Stomach (tissue), 9 donors: ENCODE data around the gene CERK. TPM values are rescaled to one million over a fixed set of nuclear protein-coding genes. Genes with fewer than 3 reads are reported as not detected.

Source experiments
- DNase-seq, 2 donors: peaks; one replicate each; pipeline versions ENCODE4 v3.0.0 to v3.0.0-alpha.2; 2013 to 2019
- H3K27ac ChIP-seq, 5 donors: fragments of 200-600 bp in 4 of 5; sonication (generic) in 4 of 5; one replicate each; pipeline ENCODE4 v1.5.1; 2013 to 2019; ENCODE audit warnings: mild to moderate bottlenecking in 1 of 5, moderate library complexity in 1 of 5
- H3K27me3 ChIP-seq, 3 donors: fragments of 200-600 bp; sonication (generic); one replicate each; pipeline ENCODE4 v1.5.1; 2017 to 2019; ENCODE audit warnings: mixed run types in 1 of 3
- H3K36me3 ChIP-seq, 4 donors: fragments of 200-600 bp; sonication (generic); 1 replicate in 3 of 4; 2 replicates in 1 of 4; pipeline ENCODE4 v1.5.1; 2016 to 2019
- H3K4me1 ChIP-seq, 4 donors: fragments of 200-600 bp; sonication (generic); one replicate each; pipeline ENCODE4 v1.5.1; 2016 to 2019
- H3K4me3 ChIP-seq, 4 donors: fragments of 200-600 bp; sonication (generic) in 3 of 4; one replicate each; pipeline ENCODE4 v1.5.1; 2016 to 2019; ENCODE audit warnings: mild to moderate bottlenecking in 1 of 4
- H3K9me3 ChIP-seq, 4 donors: fragments of 200-600 bp; sonication (generic); one replicate each; pipeline ENCODE4 v1.5.1; 2016 to 2019
- EP300 ChIP-seq: sonication (generic); formaldehyde crosslinking; IDR thresholded peaks from one replicate; pipeline ENCODE4 v1.6.1; 2017; ENCODE audit warnings: antibody characterized with exemption
- POLR2A ChIP-seq, 4 donors: fragments of 450-650 bp; IDR thresholded peaks; one replicate each; pipeline ENCODE4 v1.6.1; 2016; ENCODE audit warnings: antibody characterized with exemption in 4 of 4, control low read depth in 2 of 4, mild to moderate bottlenecking in 1 of 4, moderate library complexity in 1 of 4
- POLR2AphosphoS5 ChIP-seq, 3 donors: sonication (generic); formaldehyde crosslinking; IDR thresholded peaks; one replicate each; pipeline ENCODE4 v1.6.1; 2016; ENCODE audit warnings: antibody characterized with exemption in 3 of 3
- WGBS, 5 donors: extraction: QIAGEN DNeasy Blood & Tissue Kit in 3 of 5; methylation state at CpG; one replicate each; pipeline versions ENCODE4 v1.1.5 to v1.1.7; 2013 to 2018; 5-methylcytosine and 5-hydroxymethylcytosine counted together
- intact Hi-C: fragments of 100-400 bp; cut with DNase I; formaldehyde crosslinking; loops from one replicate; pipeline ENCODE4 v1.15.1; 2023; ENCODE audit warnings: low total_unique reads
- polyA plus RNA-seq, 3 donors: library from polyadenylated mRNA; stranded (reverse); fragments of 200-250 nt; gene quantifications; one replicate each; pipeline ENCODE4 v1.2.3, GENCODE V29; 2013
- total RNA-seq, 5 donors: library from RNA; depleted of rRNA; stranded (reverse); fragments of >200 nt; gene quantifications; one replicate each; pipeline versions ENCODE4 v1.1.0 to v1.2.3, GENCODE V29; 2014 to 2016
- TF ChIP-seq, protein P1 (sequence below), 7 experiments: fragments of 450-650 bp in 4 of 7; fragments of 200-600 bp in 3 of 7; sonication (generic) in 3 of 7; IDR thresholded peaks; one replicate each; pipeline ENCODE4 v1.5.1; 2016 to 2019; ENCODE audit warnings: antibody characterized with exemption in 7 of 7, control low read depth in 2 of 7, mild to moderate bottlenecking in 1 of 7
- donor health status: healthy with polysubstance abuse.
- donor health status: Bipolar disorder and iron deficiency.
- donor health status: healthy.

The CERK gene
- total and polyA plus RNA-seq, 8 donors = 12.5 to 59.4 (median 31.5) TPM

DNA sequence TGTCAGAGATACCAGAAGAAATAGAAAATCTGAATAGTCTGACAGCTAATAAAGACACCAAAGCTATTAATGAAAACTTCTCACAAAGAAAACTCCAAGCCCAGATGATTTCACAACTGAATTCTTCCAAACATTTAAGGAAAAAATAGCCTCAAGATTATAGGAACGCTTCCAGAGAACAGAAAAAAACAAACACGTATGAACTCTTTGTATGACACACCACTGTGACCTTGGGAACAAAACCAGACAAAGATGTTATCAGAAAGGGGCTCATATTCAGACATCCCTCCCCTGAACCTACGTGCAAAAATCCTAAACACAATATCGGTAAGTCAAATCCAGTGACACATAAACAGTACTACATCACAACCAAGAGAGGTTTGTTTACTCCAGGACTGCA lies 23.5 kb downstream of the CERK start:
- H3K27ac ChIP-seq = no peak overlapping the region
- H3K27me3 ChIP-seq = no peaks in the 10 kb centered on the region
- H3K9me3 ChIP-seq = no peaks in the 10 kb centered on the region
- DNase-seq = no peak
- H3K4me1 ChIP-seq = peaks cover 0 to 20% (median 7%) of the 10 kb centered on the region in 4 donors
- no peak for TF ChIP-seq EP300
- no peak for TF ChIP-seq POLR2AphosphoS5 (IDR thresholded peaks at IDR 0.05)
- TF ChIP-seq, protein P1, sequence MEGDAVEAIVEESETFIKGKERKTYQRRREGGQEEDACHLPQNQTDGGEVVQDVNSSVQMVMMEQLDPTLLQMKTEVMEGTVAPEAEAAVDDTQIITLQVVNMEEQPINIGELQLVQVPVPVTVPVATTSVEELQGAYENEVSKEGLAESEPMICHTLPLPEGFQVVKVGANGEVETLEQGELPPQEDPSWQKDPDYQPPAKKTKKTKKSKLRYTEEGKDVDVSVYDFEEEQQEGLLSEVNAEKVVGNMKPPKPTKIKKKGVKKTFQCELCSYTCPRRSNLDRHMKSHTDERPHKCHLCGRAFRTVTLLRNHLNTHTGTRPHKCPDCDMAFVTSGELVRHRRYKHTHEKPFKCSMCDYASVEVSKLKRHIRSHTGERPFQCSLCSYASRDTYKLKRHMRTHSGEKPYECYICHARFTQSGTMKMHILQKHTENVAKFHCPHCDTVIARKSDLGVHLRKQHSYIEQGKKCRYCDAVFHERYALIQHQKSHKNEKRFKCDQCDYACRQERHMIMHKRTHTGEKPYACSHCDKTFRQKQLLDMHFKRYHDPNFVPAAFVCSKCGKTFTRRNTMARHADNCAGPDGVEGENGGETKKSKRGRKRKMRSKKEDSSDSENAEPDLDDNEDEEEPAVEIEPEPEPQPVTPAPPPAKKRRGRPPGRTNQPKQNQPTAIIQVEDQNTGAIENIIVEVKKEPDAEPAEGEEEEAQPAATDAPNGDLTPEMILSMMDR (IDR thresholded peaks at IDR 0.05) = no peak
- TF ChIP-seq POLR2A (IDR thresholded peaks at IDR 0.05) = no peak
- 48 to 58% (median 55%) methylated on average over 4 of the region's 4 CpGs for WGBS, 5 donors
- no peak overlapping the region for H3K4me3 ChIP-seq
- peaks cover 46 to 85% (median 79%) of the 10 kb centered on the region in 4 donors for H3K36me3 ChIP-seq
- intact Hi-C loops = no loop called here

DNA sequence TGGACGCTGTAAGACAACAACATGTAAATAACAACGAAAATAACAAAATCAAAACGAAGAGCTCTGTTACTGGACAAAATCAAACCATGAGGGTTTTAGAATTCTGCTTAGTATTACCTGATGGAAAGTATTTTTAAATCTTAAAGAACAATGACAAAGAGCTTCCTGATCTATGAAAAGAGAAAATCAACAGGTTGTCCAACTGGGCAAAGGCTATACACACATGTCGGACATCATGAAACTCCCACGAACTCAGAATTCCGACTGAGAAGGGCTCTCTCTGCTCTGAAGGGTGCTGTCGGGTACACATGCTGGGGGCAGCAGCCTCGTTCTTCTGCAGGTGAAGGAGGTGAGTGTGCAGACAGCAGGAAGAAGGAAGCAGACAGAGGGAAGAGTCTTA lies 25.8 kb downstream of the CERK start:
- intact Hi-C loops = no loop called here
- Histone ChIP-seq H3K4me1 (peaks cover 10 to 41% (median 22%) of the 10 kb centered on the region in 4 donors), H3K27ac (no peak overlapping the region), H3K4me3 (no peak overlapping the region), H3K36me3 (peaks cover 51 to 85% (median 79%) of the 10 kb centered on the region in 4 donors), H3K9me3 (no peaks in the 10 kb centered on the region), H3K27me3 (no peaks in the 10 kb centered on the region)
- TF ChIP-seq EP300 = no peak
- TF ChIP-seq POLR2A (IDR thresholded peaks at IDR 0.05) = no peak
- TF ChIP-seq POLR2AphosphoS5 (IDR thresholded peaks at IDR 0.05) = no peak
- TF ChIP-seq, protein P1 (IDR thresholded peaks at IDR 0.05) = no peak
- 90 to 95% (median 93%) methylated on average over 8 of the region's 8 CpGs for WGBS, 5 donors
- DNase-seq = no peak

DNA sequence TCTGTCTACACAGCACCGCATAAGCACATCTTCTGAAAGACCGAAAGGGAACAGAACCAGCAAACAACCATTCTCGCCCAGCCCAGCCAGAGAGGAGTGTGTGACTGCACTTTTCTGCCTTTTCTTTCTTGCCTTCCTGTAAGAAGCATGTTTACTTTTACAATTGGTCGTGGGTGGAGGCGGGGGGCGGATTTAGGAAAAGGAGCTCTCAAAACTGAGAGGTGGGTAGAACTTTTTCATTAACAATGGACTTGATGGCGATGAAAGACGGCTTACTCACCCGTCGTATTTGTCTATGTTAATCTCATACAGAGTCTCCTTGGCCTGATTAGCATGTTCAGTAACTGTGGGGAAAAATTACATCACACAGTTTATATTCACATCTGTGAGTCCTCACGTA lies 27.2 kb downstream of the CERK start:
- DNase-seq = no peak
- Histone ChIP-seq H3K9me3 (no peaks in the 10 kb centered on the region), H3K4me1 (peaks cover 12 to 54% (median 35%) of the 10 kb centered on the region in 4 donors), H3K4me3 (no peak overlapping the region), H3K27me3 (no peaks in the 10 kb centered on the region), H3K36me3 (peaks cover 59 to 85% (median 80%) of the 10 kb centered on the region in 4 donors), H3K27ac (no peak overlapping the region)
- 81 to 89% (median 89%) methylated on average over 11 of the region's 11 CpGs for WGBS, 5 donors
- intact Hi-C loops = no loop called here
- TF ChIP-seq, protein P1 (IDR thresholded peaks at IDR 0.05) = no peak
- no peak for TF ChIP-seq POLR2AphosphoS5 (IDR thresholded peaks at IDR 0.05)
- TF ChIP-seq EP300 = no peak
- TF ChIP-seq POLR2A (IDR thresholded peaks at IDR 0.05) = no peak

DNA sequence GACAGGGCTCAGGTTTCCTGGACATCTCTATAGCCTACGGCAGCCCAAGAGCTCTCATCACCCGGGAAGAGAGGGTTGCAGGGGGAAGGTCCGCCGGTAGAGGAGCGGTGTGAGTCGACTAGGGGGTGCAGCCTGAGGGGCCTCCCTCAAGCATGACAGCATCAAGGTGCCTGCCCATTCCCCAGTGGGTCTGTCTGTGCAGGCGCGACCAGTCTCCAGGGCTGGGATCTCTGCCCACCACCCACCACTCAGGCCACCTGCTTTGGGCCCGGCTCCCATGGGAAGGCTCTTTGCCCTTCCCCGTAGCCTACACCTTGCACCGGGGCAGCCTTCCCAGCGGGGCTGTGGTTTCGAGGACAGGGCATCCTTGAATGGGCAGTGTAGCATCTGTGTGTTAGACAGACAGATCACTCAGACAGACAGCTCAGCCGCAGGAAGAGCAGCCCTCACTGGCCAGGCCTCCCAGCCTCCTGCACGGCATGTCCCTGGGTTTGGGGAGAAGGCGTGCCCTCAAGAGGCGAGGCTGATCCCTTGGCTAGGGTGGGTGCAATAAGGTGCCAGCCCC lies 29.2 kb downstream of the CERK start:
- Histone ChIP-seq H3K4me3 (no peak overlapping the region), H3K36me3 (peaks cover 70 to 96% (median 89%) of the 10 kb centered on the region in 4 donors), H3K27me3 (no peaks in the 10 kb centered on the region), H3K9me3 (no peaks in the 10 kb centered on the region), H3K4me1 (peaks cover 25 to 53% (median 45%) of the 10 kb centered on the region in 4 donors), H3K27ac (no peak overlapping the region)
- TF ChIP-seq EP300 = no peak
- TF ChIP-seq, protein P1 (IDR thresholded peaks at IDR 0.05) = no peak
- 87 to 93% (median 91%) methylated on average over 14 to 17 of the region's 17 CpGs for whole genome bisulfite sequencing, 5 donors
- intact Hi-C loops = no loop called here
- no peak for DNase-seq
